Right lobe of liver (tissue), 6 donors: Measurements from ENCODE around the gene RHNO1. TPM values are rescaled to one million over a fixed set of nuclear protein-coding genes. Genes with fewer than 3 reads are reported as not detected.
A peak's percentile ranks its signal among the peaks of the same experiment; 100 is the strongest.

ENCODE experiments used
- ATAC-seq, 4 donors: fragments of 200-7000 bp; cut with Tn5 transposase; one replicate each; pipeline ENCODE4 v1.9.1; 2020; ENCODE audit warnings: mild to moderate bottlenecking in 4 of 4, moderate library complexity in 4 of 4
- DNase-seq, 3 donors: peaks; one replicate each; pipeline ENCODE4 v3.0.0-alpha.2; 2020
- H3K27ac ChIP-seq, 3 donors: fragments of 200-600 bp; one replicate each; pipeline ENCODE4 v1.8.0; 2022
- H3K27me3 ChIP-seq, 2 donors: fragments of 200-600 bp; one replicate each; pipeline ENCODE4 v1.8.0; 2022
- H3K36me3 ChIP-seq, 4 donors: fragments of 200-600 bp; sonication (generic) in 1 of 4; one replicate each; pipeline versions ENCODE4 v1.5.1 to v1.8.0; 2017 to 2022; ENCODE audit warnings: control low read depth in 1 of 4
- H3K4me1 ChIP-seq, 4 donors: fragments of 200-600 bp; sonication (generic) in 1 of 4; one replicate each; pipeline versions ENCODE4 v1.5.1 to v1.8.0; 2017 to 2022; ENCODE audit warnings: control low read depth in 1 of 4
- H3K4me3 ChIP-seq, 3 donors: fragments of 200-600 bp; one replicate each; pipeline ENCODE4 v1.8.0; 2022
- H3K9me3 ChIP-seq, 4 donors: fragments of 200-600 bp; sonication (generic) in 1 of 4; one replicate each; pipeline versions ENCODE4 v1.5.1 to v1.8.0; 2017 to 2022; ENCODE audit warnings: control low read depth in 1 of 4
- CTCF ChIP-seq, 4 donors: fragments of 200-600 bp in 3 of 4; fragments of 450-650 bp in 1 of 4; IDR thresholded peaks; one replicate each; pipeline versions ENCODE4 v1.5.1 to v1.8.0; 2016 to 2022; ENCODE audit warnings: antibody characterized with exemption in 4 of 4, mild to moderate bottlenecking in 2 of 4
- POLR2A ChIP-seq: fragments of 450-650 bp; IDR thresholded peaks from one replicate; pipeline ENCODE4 v1.6.1; 2017; ENCODE audit warnings: antibody characterized with exemption, mild to moderate bottlenecking
- WGBS: methylation state at CpG from one replicate; pipeline ENCODE4 v1.1.6; 2018; ENCODE audit warnings: low coverage, low lambda C conversion rate; ENCODE audit not compliant: insufficient coverage; ENCODE audit errors: missing lambda C conversion rate; 5-methylcytosine and 5-hydroxymethylcytosine counted together
- intact Hi-C, 2 donors: fragments of 100-400 bp; cut with DNase I; formaldehyde crosslinking; loops; one replicate each; pipeline versions ENCODE4 v1.11.2 to v1.14.1; 2022
- total RNA-seq, 6 experiments: library from RNA; depleted of rRNA in 2 of 6; stranded (reverse); fragments of >200 nt in 2 of 6; fragmentation: NEBNext Ultra II Directional in 3 of 6; extraction: Animal tissue kit (Norgen Biotek cat#: 25700) in 3 of 6; gene quantifications; one replicate each; pipeline versions ENCODE4 v1.1.0 to v1.2.4, GENCODE V29; 2016 to 2023
- donor health status: DM: no; HTN: yes; CAD: no.
- donor health status: DM: no; HTN: no; CAD: no.
- donor health status: DM: no; HTN: no; CAD: no.
- donor health status: DM: no; HTN: yes; CAD: no.
- donor health status: DM: no; HTN: yes; CAD: no.

RHNO1 gene
- total RNA-seq, 6 experiments from 2014 or later: 1.2 to 5.9 (median 3.5) TPM

GRCh38 chr12:2841056-2841650 lies 35.9 kb upstream of the RHNO1 start:
- no peaks in the 10 kb centered on the region for H3K27me3 ChIP-seq
- intact Hi-C loops: no loop called here
- WGBS: 58% methylated on average over 3 of the region's 9 CpGs
- no peaks in the 10 kb centered on the region for H3K36me3 ChIP-seq
- no peaks in the 10 kb centered on the region for H3K9me3 ChIP-seq
- ATAC-seq (no peak), DNase-seq (no peak)
- no peak overlapping the region for H3K27ac ChIP-seq
- TF ChIP-seq CTCF (IDR thresholded peaks at IDR 0.05) (no peak), POLR2A (no peak)
- no peaks in the 10 kb centered on the region for H3K4me1 ChIP-seq
- H3K4me3 ChIP-seq: no peak overlapping the region

- ATAC-seq (no peak), DNase-seq (no peak)
- no peak overlapping the region for H3K27ac ChIP-seq
- intact Hi-C loops: no loop called here
- H3K9me3 ChIP-seq: no peaks in the 10 kb centered on the region
- H3K4me3 ChIP-seq: no peak overlapping the region
- no peaks in the 10 kb centered on the region for H3K27me3 ChIP-seq
- TF ChIP-seq CTCF (IDR thresholded peaks at IDR 0.05) (no peak), POLR2A (no peak)
- 59% methylated on average over 5 of the region's 5 CpGs for WGBS
- H3K4me1 ChIP-seq: no peaks in the 10 kb centered on the region
- no peaks in the 10 kb centered on the region for H3K36me3 ChIP-seq
Observed at GRCh38 chr12:2842948-2843347, 34.1 kb upstream of the RHNO1 start.

GRCh38 chr12:2844786-2845185 lies 32.2 kb upstream of the RHNO1 start:
- Histone ChIP-seq H3K4me1 (no peaks in the 10 kb centered on the region), H3K27ac (no peak overlapping the region), H3K4me3 (no peak overlapping the region), H3K36me3 (no peaks in the 10 kb centered on the region), H3K9me3 (no peaks in the 10 kb centered on the region), H3K27me3 (no peaks in the 10 kb centered on the region)
- ATAC-seq (no peak), DNase-seq (no peak)
- WGBS: 64% methylated on average over 5 of the region's 9 CpGs
- TF ChIP-seq POLR2A: no peak
- TF ChIP-seq CTCF (IDR thresholded peaks at IDR 0.05): no peak
- intact Hi-C loops: no loop called here

- H3K4me3 ChIP-seq: no peak overlapping the region
- H3K4me1 ChIP-seq: peaks cover 0 to 3% (median 0%) of the 10 kb centered on the region in 4 donors
- TF ChIP-seq CTCF (IDR thresholded peaks at IDR 0.05): no peak
- no peak for TF ChIP-seq POLR2A
- ATAC-seq: peak; percentile 34 to 50 (median 40)
- no peaks in the 10 kb centered on the region for H3K27me3 ChIP-seq
- H3K27ac ChIP-seq: no peak overlapping the region
- DNase-seq: peak in 1 of 3 donors; percentile 37
- intact Hi-C loops: no loop called here
- H3K36me3 ChIP-seq: no peaks in the 10 kb centered on the region
- 46% methylated on average over 3 of the region's 6 CpGs for WGBS
- H3K9me3 ChIP-seq: no peaks in the 10 kb centered on the region
Observed at GRCh38 chr12:2845280-2845679, 31.7 kb upstream of the RHNO1 start.
